ENCODE data around the gene CYB5RL. TPM values are rescaled to one million over a fixed set of nuclear protein-coding genes. Genes with fewer than 3 reads are reported as not detected.
"Not testable (repeated sequence)": the region's sequence is repeated elsewhere in the genome, so short reads cannot be mapped to it uniquely, and the experiment has no call there.

CYB5RL gene
- total RNA-seq, 3 donors from 2014 or later (not counting 1 experiment from before 2014, with no cell fraction given): 5.6 to 6.7 (median 6.2) TPM

DNA sequence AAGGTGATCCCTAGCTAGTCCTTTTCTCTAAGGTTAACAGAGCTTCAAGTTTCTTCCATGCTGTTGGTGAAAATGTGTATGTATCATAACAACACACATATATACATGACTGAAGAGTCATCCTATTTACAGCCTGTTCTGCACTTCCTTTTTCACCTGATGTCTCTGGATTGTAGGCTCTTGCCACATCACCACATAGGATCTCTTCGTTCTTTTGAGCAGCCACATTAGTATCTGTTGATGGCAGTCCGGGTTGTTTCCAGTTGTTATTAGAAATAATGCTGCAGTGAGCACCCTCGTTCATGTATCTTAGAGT is 19.8 kb upstream of the CYB5RL start:
- Mint-ChIP-seq H3K4me3 (no peak overlapping the region), H3K4me1 (peaks cover 0 to 30% of the 10 kb centered on the region in 2 donors), H3K36me3 (no peaks in the 10 kb centered on the region), H3K27me3 (ENCODE audit: low read depth in 2 of 2) (no peaks in the 10 kb centered on the region), H3K9me3 (no peaks in the 10 kb centered on the region), H3K27ac (peak overlapping the region; percentile 58 to 59)
- TF ChIP-seq, protein P1, sequence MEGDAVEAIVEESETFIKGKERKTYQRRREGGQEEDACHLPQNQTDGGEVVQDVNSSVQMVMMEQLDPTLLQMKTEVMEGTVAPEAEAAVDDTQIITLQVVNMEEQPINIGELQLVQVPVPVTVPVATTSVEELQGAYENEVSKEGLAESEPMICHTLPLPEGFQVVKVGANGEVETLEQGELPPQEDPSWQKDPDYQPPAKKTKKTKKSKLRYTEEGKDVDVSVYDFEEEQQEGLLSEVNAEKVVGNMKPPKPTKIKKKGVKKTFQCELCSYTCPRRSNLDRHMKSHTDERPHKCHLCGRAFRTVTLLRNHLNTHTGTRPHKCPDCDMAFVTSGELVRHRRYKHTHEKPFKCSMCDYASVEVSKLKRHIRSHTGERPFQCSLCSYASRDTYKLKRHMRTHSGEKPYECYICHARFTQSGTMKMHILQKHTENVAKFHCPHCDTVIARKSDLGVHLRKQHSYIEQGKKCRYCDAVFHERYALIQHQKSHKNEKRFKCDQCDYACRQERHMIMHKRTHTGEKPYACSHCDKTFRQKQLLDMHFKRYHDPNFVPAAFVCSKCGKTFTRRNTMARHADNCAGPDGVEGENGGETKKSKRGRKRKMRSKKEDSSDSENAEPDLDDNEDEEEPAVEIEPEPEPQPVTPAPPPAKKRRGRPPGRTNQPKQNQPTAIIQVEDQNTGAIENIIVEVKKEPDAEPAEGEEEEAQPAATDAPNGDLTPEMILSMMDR (IDR thresholded peaks at IDR 0.05): no peak
- H3K27ac ChIP-seq (ENCODE audit: low read length): no peak overlapping the region
- no peak overlapping the region for H3K4me3 ChIP-seq (ENCODE audit: low read length)
- DNase-seq (no peak), ATAC-seq (no peak)
- H3K36me3 ChIP-seq (ENCODE audit: control insufficient read depth, insufficient read depth, low read length): peaks cover 42% of the 10 kb centered on the region
- no peaks in the 10 kb centered on the region for H3K9me3 ChIP-seq (ENCODE audit: control insufficient read depth, insufficient read depth, low read length)
- H3K27me3 ChIP-seq (ENCODE audit: control insufficient read depth, insufficient read depth, low read length): no peaks in the 10 kb centered on the region
- intact Hi-C loops (cut with micrococcal nuclease): no loop called here
- 87% methylated on average over 3 of the region's 3 CpGs for WGBS (ENCODE audit: insufficient coverage)
- H3K4me1 ChIP-seq (ENCODE audit: control insufficient read depth, insufficient read depth, low read length): peaks cover 5% of the 10 kb centered on the region

DNA sequence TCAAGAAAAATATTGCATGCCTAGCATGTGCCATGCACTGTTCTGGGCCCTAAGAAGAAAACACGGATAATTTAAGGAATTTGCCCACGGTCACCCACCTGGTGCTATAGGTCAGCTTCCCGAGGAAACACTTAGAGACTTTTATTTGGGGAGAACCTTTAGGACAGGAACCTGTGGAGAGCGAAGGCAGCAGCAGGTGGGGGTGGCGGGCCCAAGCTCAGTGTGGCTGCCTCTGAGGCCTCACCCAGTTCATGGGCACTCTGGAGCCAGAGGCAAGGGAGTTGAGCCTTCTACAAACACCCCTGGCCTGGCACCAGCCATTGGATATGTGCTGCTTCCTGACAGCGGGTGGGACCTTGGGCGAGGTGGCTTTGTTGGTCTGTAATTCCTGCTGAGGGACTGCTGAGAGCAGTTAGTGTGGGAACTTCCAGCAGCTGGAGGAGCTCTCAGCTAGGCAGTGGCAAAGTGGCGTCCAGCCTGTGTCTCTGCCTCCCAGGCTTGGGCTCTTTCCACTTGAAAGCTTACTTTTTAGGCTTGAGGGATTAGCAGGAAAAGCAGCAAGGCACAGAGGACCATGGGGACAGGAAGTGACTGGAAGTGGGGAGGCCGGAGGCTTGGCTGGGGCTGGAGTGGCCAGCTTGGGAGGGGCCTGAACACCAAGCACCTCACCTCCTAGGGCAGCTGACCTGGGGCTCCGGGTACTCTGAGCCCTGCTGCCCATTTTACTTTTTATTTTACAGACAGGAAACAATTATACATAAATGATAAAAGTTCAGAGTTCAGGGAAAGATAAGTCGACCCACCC is 19.3 kb upstream of the CYB5RL start:
- H3K36me3 Mint-ChIP-seq: no peaks in the 10 kb centered on the region
- TF ChIP-seq, protein P1 (IDR thresholded peaks at IDR 0.05): no peak
- Histone ChIP-seq H3K4me3 (ENCODE audit: low read length) (no peak overlapping the region), H3K27me3 (ENCODE audit: control insufficient read depth, insufficient read depth, low read length) (no peaks in the 10 kb centered on the region), H3K36me3 (ENCODE audit: control insufficient read depth, insufficient read depth, low read length) (peaks cover 47% of the 10 kb centered on the region), H3K9me3 (ENCODE audit: control insufficient read depth, insufficient read depth, low read length) (no peaks in the 10 kb centered on the region), H3K27ac (ENCODE audit: low read length) (no peak overlapping the region), H3K4me1 (ENCODE audit: control insufficient read depth, insufficient read depth, low read length) (peaks cover 5% of the 10 kb centered on the region)
- H3K4me1 Mint-ChIP-seq: peaks cover 0 to 26% of the 10 kb centered on the region in 2 donors
- intact Hi-C loops (cut with micrococcal nuclease): no loop called here
- 95% methylated on average over 9 of the region's 11 CpGs for WGBS (ENCODE audit: insufficient coverage)
- H3K27me3 Mint-ChIP-seq (ENCODE audit: low read depth in 2 of 2): no peaks in the 10 kb centered on the region
- ATAC-seq: no peak
- no peak overlapping the region for H3K4me3 Mint-ChIP-seq
- no peaks in the 10 kb centered on the region for H3K9me3 Mint-ChIP-seq
- DNase-seq: no peak
- peak overlapping the region; percentile 58 to 59 for H3K27ac Mint-ChIP-seq

DNA sequence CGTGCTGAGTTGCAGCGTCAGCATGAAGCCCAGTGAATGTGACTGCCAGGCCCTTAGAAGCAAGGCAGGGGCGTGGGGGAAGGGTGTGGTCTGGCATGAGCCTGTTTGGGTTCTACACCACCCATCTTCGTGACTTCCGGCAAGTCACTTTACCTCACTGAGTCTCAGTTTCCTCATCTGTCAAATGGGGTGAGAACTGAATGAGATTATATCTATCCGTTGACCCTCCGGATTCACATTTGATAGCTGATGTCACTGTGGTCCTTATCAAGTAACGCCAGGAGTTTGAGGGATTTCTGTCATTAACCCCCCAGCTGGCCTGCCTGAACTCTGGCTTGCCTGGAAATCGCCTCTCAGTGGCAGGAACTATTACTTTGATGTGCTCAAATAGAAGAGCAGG is 15.7 kb upstream of the CYB5RL start:
- intact Hi-C loops (cut with micrococcal nuclease): no loop called here
- H3K27ac ChIP-seq (ENCODE audit: low read length): no peak overlapping the region
- Mint-ChIP-seq H3K27me3 (ENCODE audit: low read depth in 2 of 2) (no peaks in the 10 kb centered on the region), H3K9me3 (no peaks in the 10 kb centered on the region), H3K36me3 (peaks cover 8% of the 10 kb centered on the region), H3K27ac (no peak overlapping the region), H3K4me3 (no peak overlapping the region), H3K4me1 (peaks cover 0 to 17% of the 10 kb centered on the region in 2 donors)
- ATAC-seq: no peak
- H3K4me1 ChIP-seq (ENCODE audit: control insufficient read depth, insufficient read depth, low read length): no peaks in the 10 kb centered on the region
- no peaks in the 10 kb centered on the region for H3K27me3 ChIP-seq (ENCODE audit: control insufficient read depth, insufficient read depth, low read length)
- DNase-seq: no peak
- H3K36me3 ChIP-seq (ENCODE audit: control insufficient read depth, insufficient read depth, low read length): peaks cover 79% of the 10 kb centered on the region
- H3K9me3 ChIP-seq (ENCODE audit: control insufficient read depth, insufficient read depth, low read length): no peaks in the 10 kb centered on the region
- TF ChIP-seq, protein P1 (IDR thresholded peaks at IDR 0.05): no peak
- WGBS (ENCODE audit: insufficient coverage): over 99% methylated on average over 9 of the region's 9 CpGs
- H3K4me3 ChIP-seq (ENCODE audit: low read length): no peak overlapping the region

DNA sequence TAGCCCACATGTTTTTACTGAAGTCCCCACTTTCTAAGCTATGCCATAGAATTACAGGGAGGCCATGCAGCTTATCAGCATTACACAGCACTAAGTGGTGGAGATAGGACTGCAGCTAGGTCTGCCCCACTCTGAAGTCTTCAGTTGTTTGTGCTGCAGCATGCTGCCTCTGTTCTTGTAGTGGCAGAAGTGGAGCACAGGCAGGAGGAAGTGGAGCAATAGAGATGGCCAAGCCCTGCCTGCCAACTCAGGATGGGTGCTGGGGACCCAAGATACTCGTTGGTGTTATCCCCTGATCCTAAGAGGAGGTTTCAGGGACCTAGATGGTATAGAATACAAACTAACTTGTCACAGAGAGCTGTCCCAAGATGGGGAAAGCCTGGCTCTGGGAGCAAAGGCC is 13.0 kb upstream of the CYB5RL start:
- ATAC-seq (no peak), DNase-seq (no peak)
- H3K36me3 ChIP-seq (ENCODE audit: control insufficient read depth, insufficient read depth, low read length): peaks cover 87% of the 10 kb centered on the region
- no peaks in the 10 kb centered on the region for H3K9me3 ChIP-seq (ENCODE audit: control insufficient read depth, insufficient read depth, low read length)
- Mint-ChIP-seq H3K36me3 (peaks cover 14% of the 10 kb centered on the region), H3K9me3 (no peaks in the 10 kb centered on the region), H3K4me3 (no peak overlapping the region), H3K27me3 (ENCODE audit: low read depth in 2 of 2) (no peaks in the 10 kb centered on the region), H3K4me1 (peaks cover 0 to 7% of the 10 kb centered on the region in 2 donors), H3K27ac (peak overlapping the region in 1 of 2 donors; percentile 20)
- no peaks in the 10 kb centered on the region for H3K27me3 ChIP-seq (ENCODE audit: control insufficient read depth, insufficient read depth, low read length)
- no peak overlapping the region for H3K4me3 ChIP-seq (ENCODE audit: low read length)
- TF ChIP-seq, protein P1 (IDR thresholded peaks at IDR 0.05): no peak
- intact Hi-C loops (cut with micrococcal nuclease): no loop called here
- no peak overlapping the region for H3K27ac ChIP-seq (ENCODE audit: low read length)
- H3K4me1 ChIP-seq (ENCODE audit: control insufficient read depth, insufficient read depth, low read length): no peaks in the 10 kb centered on the region
- 89% methylated on average over 1 of the region's 1 CpG for WGBS (ENCODE audit: insufficient coverage)

DNA sequence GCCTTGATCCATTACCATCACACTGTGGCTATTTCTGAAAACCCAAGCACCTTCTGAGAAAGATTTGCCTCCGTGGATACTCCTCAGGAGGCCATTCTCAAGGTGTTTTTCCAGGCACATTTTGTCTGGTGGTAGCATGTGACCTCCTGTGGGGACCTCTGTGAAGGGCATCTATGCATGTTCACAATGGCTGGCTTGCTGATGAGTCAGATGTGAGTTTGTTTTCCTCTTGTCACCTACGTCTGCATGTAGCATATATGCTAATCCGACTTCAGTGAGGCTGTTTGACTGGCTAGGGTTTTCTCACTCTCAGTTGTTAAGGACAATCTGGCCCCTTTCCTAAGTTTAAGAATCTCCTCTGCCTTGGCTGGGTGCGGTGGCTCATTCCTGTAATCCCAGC is 8.1 kb upstream of the CYB5RL start:
- WGBS (ENCODE audit: insufficient coverage): 67% methylated on average over 4 of the region's 4 CpGs

More for the DNA sequence above, 8.1 kb upstream of the CYB5RL start:
- peaks cover 64% of the 10 kb centered on the region for H3K36me3 ChIP-seq (ENCODE audit: control insufficient read depth, insufficient read depth, low read length)
- not testable (repeated sequence) for H3K27ac Mint-ChIP-seq; H3K9me3 ChIP-seq (ENCODE audit: control insufficient read depth, insufficient read depth, low read length); H3K9me3 Mint-ChIP-seq; H3K27me3 ChIP-seq (ENCODE audit: control insufficient read depth, insufficient read depth, low read length); H3K4me3 ChIP-seq (ENCODE audit: low read length); H3K27ac ChIP-seq (ENCODE audit: low read length); DNase-seq; ATAC-seq; H3K27me3 Mint-ChIP-seq (ENCODE audit: low read depth in 2 of 2); H3K4me3 Mint-ChIP-seq; H3K4me1 ChIP-seq (ENCODE audit: control insufficient read depth, insufficient read depth, low read length)
- H3K4me1 Mint-ChIP-seq: peaks cover under 1 to 12% of the 10 kb centered on the region in 2 donors
- H3K36me3 Mint-ChIP-seq: peaks cover 20% of the 10 kb centered on the region
- intact Hi-C loops (cut with micrococcal nuclease): loop anchor here (10.0 kb wide), 1 partner anchor 277 kb away; no protein-coding TSS in a partner anchor

Measured in natural killer cell (primary cell).